Heart left ventricle (tissue), 16 donors: ENCODE measurements around the gene FCER1G. TPM values are rescaled to one million over a fixed set of nuclear protein-coding genes. Genes with fewer than 3 reads are reported as not detected.

ENCODE experiments used
- ATAC-seq, 4 donors: fragments of 200-7000 bp; cut with Tn5 transposase; one replicate each; pipeline ENCODE4 v1.9.1; 2020 to 2022; ENCODE audit warnings: moderate library complexity in 4 of 4, mild to moderate bottlenecking in 3 of 4, moderate number of reproducible peaks in 1 of 4
- DNase-seq, 5 donors: peaks; one replicate each; pipeline ENCODE4 v3.0.0-alpha.2; 2020
- H3K27ac ChIP-seq, 12 donors: fragments of 200-600 bp; sonication (generic) in 4 of 12; one replicate each; pipeline versions ENCODE4 v1.5.0 to v1.8.0; 2016 to 2022; ENCODE audit warnings: mild to moderate bottlenecking in 2 of 12
- H3K27me3 ChIP-seq, 9 donors: fragments of 200-600 bp; sonication (generic) in 2 of 9; one replicate each; pipeline versions ENCODE4 v1.5.1 to v1.8.0; 2016 to 2022; ENCODE audit warnings: mild to moderate bottlenecking in 3 of 9
- H3K36me3 ChIP-seq, 9 donors: fragments of 200-600 bp; sonication (generic) in 2 of 9; one replicate each; pipeline versions ENCODE4 v1.5.0 to v1.8.0; 2018 to 2022; ENCODE audit warnings: mild to moderate bottlenecking in 2 of 9
- H3K4me1 ChIP-seq, 12 donors: fragments of 200-600 bp; sonication (generic) in 4 of 12; one replicate each; pipeline versions ENCODE4 v1.5.0 to v1.8.0; 2016 to 2022; ENCODE audit warnings: mild to moderate bottlenecking in 3 of 12
- H3K4me3 ChIP-seq, 12 donors: fragments of 200-600 bp; sonication (generic) in 4 of 12; one replicate each; pipeline versions ENCODE4 v1.5.0 to v1.8.0; 2017 to 2022; ENCODE audit warnings: mild to moderate bottlenecking in 9 of 12, moderate library complexity in 4 of 12
- H3K9me3 ChIP-seq, 12 donors: fragments of 200-600 bp; sonication (generic) in 4 of 12; one replicate each; pipeline versions ENCODE4 v1.5.0 to v1.8.0; 2016 to 2022; ENCODE audit warnings: mild to moderate bottlenecking in 1 of 12
- CTCF ChIP-seq, 12 donors: fragments of 200-600 bp; sonication (generic) in 4 of 12; IDR thresholded peaks; one replicate each; pipeline versions ENCODE4 v1.5.0 to v1.8.0; 2018 to 2022; ENCODE audit warnings: antibody characterized with exemption in 12 of 12, mild to moderate bottlenecking in 5 of 12
- POLR2A ChIP-seq, 2 donors: fragments of 450-650 bp; IDR thresholded peaks; one replicate each; pipeline ENCODE4 v1.6.1; 2017; ENCODE audit warnings: antibody characterized with exemption in 2 of 2, mild to moderate bottlenecking in 2 of 2, moderate library complexity in 2 of 2
- WGBS, 4 donors: extraction: QIAGEN DNeasy Blood & Tissue Kit in 2 of 4; methylation state at CpG; one replicate each; pipeline versions ENCODE4 v1.1.5 to v1.1.7; 2013 to 2018; 5-methylcytosine and 5-hydroxymethylcytosine counted together
- intact Hi-C, 10 donors: fragments of 100-400 bp; cut with DNase I; formaldehyde crosslinking; loops; one replicate each; pipeline versions ENCODE4 v1.11.1 to v1.14.2; 2022
- microRNA-seq, 4 donors: library from miRNA; unstranded; fragments of <30 nt; microRNA quantifications; one replicate each; pipeline versions ENCODE4 to v1.2.0, GENCODE V29; 2017 to 2020
- polyA plus RNA-seq, 2 donors: library from polyadenylated mRNA; stranded (reverse); fragments of 200-250 nt; gene quantifications; one replicate each; pipeline ENCODE4 v1.2.3, GENCODE V29; 2013
- total RNA-seq, 9 donors: library from RNA; depleted of rRNA in 2 of 9; stranded (reverse); fragments of >200 nt in 2 of 9; fragmentation: NEBNext Ultra II Directional in 3 of 9; extraction: Animal tissue kit (Norgen Biotek cat#: 25700) in 3 of 9; gene quantifications; one replicate each; pipeline versions ENCODE4 v1.1.0 to v1.2.4, GENCODE V29; 2016 to 2023
- donor health status: ischemic (EF 13 %, LVEDD 7.1; RV severe dilation, severe dysfunction).
- donor health status: healthy with polysubstance abuse.
- donor health status: DM: no; HTN: yes; CAD: no.
- donor health status: DM: no; HTN: no; CAD: no.
- donor health status: ischemic (EF 25% LVEDD 6.9; RV normal size, moderate dysfunction).
- donor health status: ischemic (EF 25% LVEDD 5.7; RV mildly dilated, moderate dysfunction).
- donor health status: healthy.
- donor health status: DM: yes; HTN: yes; CAD: no.
- donor health status: ischemic (EF 35%, LVEDD 5.7; RV mildly dilated, moderate dysfunction).
- donor health status: nonischemic (EF 11% LVEDD 7.7; RV severe dilation, severe dysfunction).
- donor health status: DM: yes; HTN: yes; CAD: no.
- donor health status: PGD.
- donor health status: ischemic (EF 29% LVEDD 5.4; RV normal size, mild dysfunction).
- donor health status: nonischemic (EF 23%, LVEDD 6.1; RV moderate dilation, normal function).

FCER1G gene
- total and polyA plus RNA-seq, 11 donors, result 2.9 to 157 (median 17.1) TPM

GRCh38 chr1:161266202-161266601 lies 51.1 kb downstream of the FCER1G start:
- intact Hi-C loops, result no loop called here
- ATAC-seq (peak in 1 of 4 donors; percentile 33), DNase-seq (no peak)
- no peak overlapping the region for H3K27ac ChIP-seq
- H3K9me3 ChIP-seq, result no peaks in the 10 kb centered on the region
- peaks cover 0 to 6% (median 0%) of the 10 kb centered on the region in 9 donors for H3K27me3 ChIP-seq
- 50 to 71% (median 58%) methylated on average over 3 of the region's 3 CpGs for WGBS, 4 donors
- no peak overlapping the region for H3K4me3 ChIP-seq
- TF ChIP-seq CTCF (IDR thresholded peaks at IDR 0.05) (no peak), POLR2A (IDR thresholded peaks at IDR 0.05) (no peak)
- no peaks in the 10 kb centered on the region for H3K36me3 ChIP-seq
- peaks cover 0 to 14% (median 4%) of the 10 kb centered on the region in 12 donors for H3K4me1 ChIP-seq

GRCh38 chr1:161266836-161267235 lies 51.7 kb downstream of the FCER1G start:
- H3K9me3 ChIP-seq, result no peaks in the 10 kb centered on the region
- intact Hi-C loops, result no loop called here
- TF ChIP-seq POLR2A (IDR thresholded peaks at IDR 0.05), result no peak
- TF ChIP-seq CTCF (IDR thresholded peaks at IDR 0.05), result no peak
- WGBS, 4 donors, result 38 to 53% (median 47%) methylated on average over 2 of the region's 2 CpGs
- ATAC-seq, result no peak
- no peak for DNase-seq
- no peak overlapping the region for H3K27ac ChIP-seq
- no peak overlapping the region for H3K4me3 ChIP-seq
- H3K27me3 ChIP-seq, result peaks cover 0 to under 1% (median 0%) of the 10 kb centered on the region in 9 donors
- peaks cover 0 to 14% (median 4%) of the 10 kb centered on the region in 12 donors for H3K4me1 ChIP-seq
- no peaks in the 10 kb centered on the region for H3K36me3 ChIP-seq

- TF ChIP-seq POLR2A (IDR thresholded peaks at IDR 0.05) (no peak), CTCF (IDR thresholded peaks at IDR 0.05) (no peak)
- Histone ChIP-seq H3K27me3 (no peaks in the 10 kb centered on the region), H3K36me3 (no peaks in the 10 kb centered on the region), H3K9me3 (no peaks in the 10 kb centered on the region), H3K4me1 (peaks cover 0 to 14% (median 4%) of the 10 kb centered on the region in 12 donors), H3K4me3 (no peak overlapping the region), H3K27ac (no peak overlapping the region)
- no peak for ATAC-seq
- intact Hi-C loops, result no loop called here
- 65 to 79% (median 69%) methylated on average over 3 of the region's 3 CpGs for WGBS, 4 donors
- no peak for DNase-seq
These were observed 52.2 kb downstream of the FCER1G start for GRCh38 chr1:161267321-161267720.

Small RNA genes within 50 kb of the gene (microRNA-seq; reads per million reads assigned to microRNA genes)
- gene MIR5187, result 1.2 to 7.4 (median 3.4) reads per million in 4 donors

Other genes starting within 250 kb of the FCER1G start
- gene F11R, start 194.1 kb upstream of the FCER1G start, total RNA-seq, result 10 to 100 TPM in 5 of 9 donors, 1 to 10 TPM in 4; 7.5 to 23.4 (median 10.9) TPM
- 10 to 100 TPM in 1 of 2 donors, 1 to 10 TPM in 1; 7.4 to 13.8 TPM for gene F11R, start 194.1 kb upstream of the FCER1G start, polyA plus RNA-seq
- gene TSTD1, start 176.3 kb upstream of the FCER1G start, total RNA-seq, result 10 to 100 TPM in 7 of 9 donors, 1 to 10 TPM in 2; 6.1 to 22.7 (median 14.4) TPM
- 10 to 100 TPM; 14.7 to 16.2 TPM for gene TSTD1, start 176.3 kb upstream of the FCER1G start, polyA plus RNA-seq
- gene USF1, start 169.3 kb upstream of the FCER1G start, total RNA-seq, result 10 to 100 TPM; 20.2 to 51.1 (median 28.2) TPM
- gene USF1, start 169.3 kb upstream of the FCER1G start, polyA plus RNA-seq, result 10 to 100 TPM; 31.9 to 43.0 TPM
- 10 to 100 TPM in 2 of 9 donors, 1 to 10 TPM in 7; 1.7 to 32.2 (median 2.1) TPM for gene ARHGAP30, start 145.4 kb upstream of the FCER1G start, total RNA-seq
- gene ARHGAP30, start 145.4 kb upstream of the FCER1G start, polyA plus RNA-seq, result 1 to 10 TPM; 1.3 to 3.0 TPM
- under 1 TPM in 2 of 9 donors, not detected in 7; 0.07 to 0.53 TPM for gene NECTIN4, start 125.7 kb upstream of the FCER1G start, total RNA-seq
- under 1 TPM in 1 of 2 donors, not detected in 1; 0.03 TPM for gene NECTIN4, start 125.7 kb upstream of the FCER1G start, polyA plus RNA-seq
- gene KLHDC9, start 116.9 kb upstream of the FCER1G start, total RNA-seq, result 10 to 100 TPM in 3 of 9 donors, 1 to 10 TPM in 6; 2.4 to 13.3 (median 6.1) TPM
- 1 to 10 TPM in 1 of 2 donors, under 1 TPM in 1; 0.43 to 3.2 TPM for gene KLHDC9, start 116.9 kb upstream of the FCER1G start, polyA plus RNA-seq
- gene PFDN2, start 97.3 kb upstream of the FCER1G start, total RNA-seq, result 10 to 100 TPM; 38.3 to 59.1 (median 49.4) TPM
- gene PFDN2, start 97.3 kb upstream of the FCER1G start, polyA plus RNA-seq, result 100 to 1,000 TPM; 162 to 234 TPM
- gene NIT1, start 97.2 kb upstream of the FCER1G start, total RNA-seq, result 10 to 100 TPM; 28.1 to 42.7 (median 34.7) TPM
- gene NIT1, start 97.2 kb upstream of the FCER1G start, polyA plus RNA-seq, result 10 to 100 TPM; 25.8 to 34.3 TPM
- 10 to 100 TPM; 20.8 to 36.0 (median 26.5) TPM for gene DEDD, start 82.6 kb upstream of the FCER1G start, total RNA-seq
- 10 to 100 TPM; 13.8 to 38.8 TPM for gene DEDD, start 82.6 kb upstream of the FCER1G start, polyA plus RNA-seq
- gene UFC1, start 61.3 kb upstream of the FCER1G start, total RNA-seq, result 10 to 100 TPM; 54.4 to 86.9 (median 73.2) TPM
- gene UFC1, start 61.3 kb upstream of the FCER1G start, polyA plus RNA-seq, result 100 to 1,000 TPM in 1 of 2 donors, 10 to 100 TPM in 1; 60.7 to 131 TPM
- 10 to 100 TPM; 12.3 to 20.0 (median 14.6) TPM for gene USP21, start 55.8 kb upstream of the FCER1G start, total RNA-seq
- 10 to 100 TPM; 13.0 TPM for gene USP21, start 55.8 kb upstream of the FCER1G start, polyA plus RNA-seq
- gene PPOX, start 48.9 kb upstream of the FCER1G start, total RNA-seq, result 10 to 100 TPM in 8 of 9 donors, 1 to 10 TPM in 1; 9.7 to 16.7 (median 13.7) TPM
- 10 to 100 TPM; 10.7 to 24.3 TPM for gene PPOX, start 48.9 kb upstream of the FCER1G start, polyA plus RNA-seq
- 10 to 100 TPM; 18.2 to 34.1 (median 22.4) TPM for gene B4GALT3, start 37.8 kb upstream of the FCER1G start, total RNA-seq
- 10 to 100 TPM; 13.4 to 40.8 TPM for gene B4GALT3, start 37.8 kb upstream of the FCER1G start, polyA plus RNA-seq
- gene ADAMTS4, start 16.2 kb upstream of the FCER1G start, total RNA-seq, result 10 to 100 TPM in 3 of 9 donors, 1 to 10 TPM in 6; 1.6 to 65.2 (median 8.4) TPM
- 1 to 10 TPM; 5.7 to 6.1 TPM for gene ADAMTS4, start 16.2 kb upstream of the FCER1G start, polyA plus RNA-seq
- 100 to 1,000 TPM; 214 to 460 (median 297) TPM for gene NDUFS2, start 12.9 kb upstream of the FCER1G start, total RNA-seq
- 100 to 1,000 TPM; 157 to 189 TPM for gene NDUFS2, start 12.9 kb upstream of the FCER1G start, polyA plus RNA-seq
- gene APOA2, start 8.3 kb downstream of the FCER1G start, total RNA-seq, result not detected
- not detected for gene APOA2, start 8.3 kb downstream of the FCER1G start, polyA plus RNA-seq
- gene TOMM40L, start 10.8 kb downstream of the FCER1G start, total RNA-seq, result 10 to 100 TPM; 24.1 to 37.1 (median 31.1) TPM
- 10 to 100 TPM; 28.8 to 29.1 TPM for gene TOMM40L, start 10.8 kb downstream of the FCER1G start, polyA plus RNA-seq
- not detected for gene NR1I3, start 22.9 kb downstream of the FCER1G start, total RNA-seq
- under 1 TPM in 1 of 2 donors, not detected in 1; 0.23 TPM for gene NR1I3, start 22.9 kb downstream of the FCER1G start, polyA plus RNA-seq
- gene PCP4L1, start 43.5 kb downstream of the FCER1G start, total RNA-seq, result under 1 TPM in 8 of 9 donors, not detected in 1; 0.29 to 0.62 (median 0.49) TPM
- under 1 TPM; 0.19 to 0.42 TPM for gene PCP4L1, start 43.5 kb downstream of the FCER1G start, polyA plus RNA-seq
- 1 to 10 TPM in 8 of 9 donors, under 1 TPM in 1; 0.90 to 5.6 (median 2.7) TPM for gene MPZ, start 94.7 kb downstream of the FCER1G start, total RNA-seq
- 1 to 10 TPM; 1.2 to 2.1 TPM for gene MPZ, start 94.7 kb downstream of the FCER1G start, polyA plus RNA-seq
- gene SDHC, start 99.1 kb downstream of the FCER1G start, total RNA-seq, result 100 to 1,000 TPM; 113 to 408 (median 314) TPM
- gene SDHC, start 99.1 kb downstream of the FCER1G start, polyA plus RNA-seq, result 100 to 1,000 TPM in 1 of 2 donors, 10 to 100 TPM in 1; 50.6 to 256 TPM
- gene CFAP126, start 152.6 kb downstream of the FCER1G start, total RNA-seq, result not detected
- not detected for gene CFAP126, start 152.6 kb downstream of the FCER1G start, polyA plus RNA-seq